Measurements from ENCODE around the gene CSKMT. TPM values are rescaled to one million over a fixed set of nuclear protein-coding genes. Genes with fewer than 3 reads are reported as not detected.

The CSKMT gene
- total and polyA plus RNA-seq, 2 donors (not counting 1 experiment from before 2014, with no cell fraction given), result 39.0 to 57.3 TPM

- Mint-ChIP-seq H3K27ac (peak overlapping the region; percentile 95), H3K4me3 (peak overlapping the region; percentile 98), H3K4me1 (peaks cover 23% of the 10 kb centered on the region), H3K9me3 (ENCODE audit: insufficient read depth) (no peaks in the 10 kb centered on the region), H3K27me3 (no peaks in the 10 kb centered on the region)
- Histone ChIP-seq H3K9ac (ENCODE audit: low read length) (peak overlapping the region; percentile 93), H2AFZ (ENCODE audit: insufficient read depth, low read depth, low read length, poor library complexity, severe bottlenecking) (peak overlapping the region; percentile 85), H3K4me2 (replicated peaks; ENCODE audit: low read depth, low read length, poor library complexity, severe bottlenecking) (peak overlapping the region; percentile 92), H3K9me3 (ENCODE audit: control extremely low read depth in 1 of 3, control insufficient read depth in 2 of 3, insufficient read depth in 1 of 3, low read length in 2 of 3) (no peaks in the 10 kb centered on the region), H3K27me3 (replicated peaks in 1 of 4; ENCODE audit: control extremely low read depth in 1 of 4, control insufficient read depth in 3 of 4, insufficient read depth in 4 of 4, low read length in 3 of 4) (no peaks in the 10 kb centered on the region), H3K27ac (ENCODE audit: low read length in 2 of 2) (peak overlapping the region; percentile 88 to 98), H3K36me3 (replicated peaks in 1 of 2; ENCODE audit: control extremely low read depth in 1 of 2, control insufficient read depth in 1 of 2, extremely low read depth in 1 of 2, insufficient read depth in 2 of 2, low read length in 1 of 2) (peaks cover 1 to 28% of the 10 kb centered on the region in 2 experiments), H3K4me1 (ENCODE audit: control insufficient read depth in 2 of 2, insufficient read depth in 2 of 2, low read length in 2 of 2) (peaks cover 11 to 19% of the 10 kb centered on the region in 2 donors), H3K79me2 (ENCODE audit: control insufficient read depth, insufficient read depth, low read length) (peaks cover 23% of the 10 kb centered on the region), H4K20me1 (ENCODE audit: control insufficient read depth, insufficient read depth, low read length, poor library complexity, severe bottlenecking) (peaks cover 11% of the 10 kb centered on the region), H3K4me3 (ENCODE audit: control extremely low read depth in 1 of 5, extremely low read depth in 1 of 5, insufficient read depth in 1 of 5, low read depth in 2 of 5, low read length in 4 of 5) (peak overlapping the region; percentile 80 to 93 (median 88))
- intact Hi-C loops (cut with micrococcal nuclease), result no loop called here
- WGBS (ENCODE audit: insufficient coverage), result 18% methylated on average over 5 of the region's 8 CpGs
- ChIA-PET CTCF (interaction anchor here (0.7 to 4.4 kb wide), 12 partner anchors 8 to 260 kb away, joined by 3 to 35 read pairs (median 5); partner anchors contain the start of genes EML3, LBHD1, ROM1 and SLC3A2), POLR2A (interaction anchor here (0.6 to 3.6 kb wide), 12 partner anchors 18 to 1689 kb away, joined by 3 to 33 read pairs (median 8); partner anchors contain the start of genes C11orf98, CSKMT, EEF1G and INTS5)
- no peak for ATAC-seq (ENCODE audit: low read depth)
- TF ChIP-seq EZH2 (IDR thresholded peaks at IDR 0.05; ENCODE audit: borderline replicate concordance, insufficient read depth, low read depth, low read length, poor library complexity, severe bottlenecking), result no peak
- no peak for TF ChIP-seq CTCF (IDR thresholded peaks at IDR 0.05)
- DNase-seq, result no peak
Observed at GRCh38 chr11:62621027-62621566, 44.0 kb upstream of the CSKMT start.
